Measurements from ENCODE around the gene TMEM184A. TPM values are rescaled to one million over a fixed set of nuclear protein-coding genes. Genes with fewer than 3 reads are reported as not detected.
"Not testable (repeated sequence)": the region's sequence is repeated elsewhere in the genome, so short reads cannot be mapped to it uniquely, and the experiment has no call there.

TMEM184A gene
- total RNA-seq, 1 donor from 2014 or later = 0.27 TPM

DNA sequence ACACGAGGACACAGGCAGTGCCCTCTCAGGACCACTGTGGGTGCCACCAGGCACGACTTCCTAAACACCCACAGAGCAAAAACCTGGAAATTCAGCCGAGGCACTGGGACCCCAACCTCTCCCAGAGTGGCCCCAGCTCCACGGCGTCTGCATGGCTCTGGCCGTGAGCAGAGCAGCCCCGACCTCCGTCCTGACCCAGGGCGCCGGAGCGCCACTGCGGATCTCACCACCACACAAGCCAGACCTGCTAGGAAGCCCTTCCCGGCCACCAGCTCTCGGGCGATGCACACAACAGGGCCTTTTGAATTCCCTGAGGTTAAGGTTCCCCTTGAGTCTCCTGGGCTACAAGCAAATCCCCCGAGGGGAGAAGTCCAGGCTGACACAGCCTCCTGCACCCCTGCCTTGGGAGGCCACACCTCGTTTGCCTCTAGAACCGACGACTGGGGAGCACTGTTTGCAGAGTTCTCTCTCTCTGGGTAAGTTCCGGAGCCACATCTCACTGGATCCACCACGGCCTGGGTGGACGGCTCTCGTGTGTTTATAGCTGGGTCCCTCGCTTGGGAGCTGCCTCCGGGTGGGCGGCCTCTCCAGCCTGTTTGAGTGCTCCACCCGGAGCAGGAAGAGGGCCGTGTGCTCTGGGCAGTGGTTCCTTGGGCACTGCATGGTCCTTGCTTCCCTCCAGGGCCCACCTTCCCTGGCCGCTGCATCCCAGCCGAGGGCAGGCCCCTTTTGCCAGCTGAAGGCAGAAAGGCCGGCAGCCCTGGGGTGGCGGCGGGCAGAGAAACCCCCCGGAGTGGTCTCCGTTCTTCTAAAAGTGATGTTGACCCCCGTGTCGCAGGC lies 29.4 kb upstream of the TMEM184A start:
- Mint-ChIP-seq H3K27ac (ENCODE audit: unreplicated experiment) (no peak overlapping the region), H3K9me3 (ENCODE audit: unreplicated experiment) (no peaks in the 10 kb centered on the region), H3K4me3 (ENCODE audit: unreplicated experiment) (no peak overlapping the region), H3K27me3 (ENCODE audit: unreplicated experiment) (peaks cover under 1% of the 10 kb centered on the region), H3K4me1 (ENCODE audit: unreplicated experiment) (no peaks in the 10 kb centered on the region), H3K36me3 (ENCODE audit: unreplicated experiment) (no peaks in the 10 kb centered on the region)
- no peak for TF ChIP-seq CTCF (IDR thresholded peaks at IDR 0.05)
- no peak for DNase-seq (ENCODE audit: extremely low spot score, unreplicated experiment)

GRCh38 chr7:1584700-1585099 lies 28.7 kb upstream of the TMEM184A start:
- no peak for TF ChIP-seq CTCF (IDR thresholded peaks at IDR 0.05)
- H3K4me3 Mint-ChIP-seq (ENCODE audit: unreplicated experiment) = no peak overlapping the region
- peaks cover 2% of the 10 kb centered on the region for H3K4me1 Mint-ChIP-seq (ENCODE audit: unreplicated experiment)
- no peak overlapping the region for H3K27ac Mint-ChIP-seq (ENCODE audit: unreplicated experiment)
- DNase-seq (ENCODE audit: extremely low spot score, unreplicated experiment) = no peak
- no peaks in the 10 kb centered on the region for H3K9me3 Mint-ChIP-seq (ENCODE audit: unreplicated experiment)
- no peaks in the 10 kb centered on the region for H3K27me3 Mint-ChIP-seq (ENCODE audit: unreplicated experiment)
- H3K36me3 Mint-ChIP-seq (ENCODE audit: unreplicated experiment) = no peaks in the 10 kb centered on the region

GRCh38 chr7:1583241-1583930 lies 27.4 kb upstream of the TMEM184A start:
- H3K27me3 Mint-ChIP-seq (ENCODE audit: unreplicated experiment) = not testable (repeated sequence)

GRCh38 chr7:1580422-1581030 lies 24.5 kb upstream of the TMEM184A start:
- no peak overlapping the region for H3K27ac Mint-ChIP-seq (ENCODE audit: unreplicated experiment)
- no peaks in the 10 kb centered on the region for H3K27me3 Mint-ChIP-seq (ENCODE audit: unreplicated experiment)
- peaks cover under 1% of the 10 kb centered on the region for H3K36me3 Mint-ChIP-seq (ENCODE audit: unreplicated experiment)
- H3K4me1 Mint-ChIP-seq (ENCODE audit: unreplicated experiment) = peaks cover 9% of the 10 kb centered on the region
- DNase-seq (ENCODE audit: extremely low spot score, unreplicated experiment) = no peak
- H3K9me3 Mint-ChIP-seq (ENCODE audit: unreplicated experiment) = no peaks in the 10 kb centered on the region
- no peak overlapping the region for H3K4me3 Mint-ChIP-seq (ENCODE audit: unreplicated experiment)
- TF ChIP-seq CTCF (IDR thresholded peaks at IDR 0.05) = no peak

More at GRCh38 chr7:1583241-1583930, 27.4 kb upstream of the TMEM184A start:
- not testable (repeated sequence) for H3K9me3 Mint-ChIP-seq (ENCODE audit: unreplicated experiment); H3K4me1 Mint-ChIP-seq (ENCODE audit: unreplicated experiment); H3K27ac Mint-ChIP-seq (ENCODE audit: unreplicated experiment); H3K4me3 Mint-ChIP-seq (ENCODE audit: unreplicated experiment); H3K36me3 Mint-ChIP-seq (ENCODE audit: unreplicated experiment); DNase-seq (ENCODE audit: extremely low spot score, unreplicated experiment)

GRCh38 chr7:1579481-1580421 lies 23.7 kb upstream of the TMEM184A start:
- H3K9me3 Mint-ChIP-seq (ENCODE audit: unreplicated experiment) = no peaks in the 10 kb centered on the region
- H3K4me1 Mint-ChIP-seq (ENCODE audit: unreplicated experiment) = peaks cover 9% of the 10 kb centered on the region
- no peak for DNase-seq (ENCODE audit: extremely low spot score, unreplicated experiment)
- peaks cover 3% of the 10 kb centered on the region for H3K36me3 Mint-ChIP-seq (ENCODE audit: unreplicated experiment)
- TF ChIP-seq CTCF (IDR thresholded peaks at IDR 0.05) = peak; percentile 93
- no peak overlapping the region for H3K4me3 Mint-ChIP-seq (ENCODE audit: unreplicated experiment)
- H3K27ac Mint-ChIP-seq (ENCODE audit: unreplicated experiment) = peak overlapping the region; percentile 45
- H3K27me3 Mint-ChIP-seq (ENCODE audit: unreplicated experiment) = no peaks in the 10 kb centered on the region

Data from osteocyte (in vitro differentiated cells).